Heart right ventricle (tissue), 16 donors: ENCODE results near the gene DIAPH1. TPM values are rescaled to one million over a fixed set of nuclear protein-coding genes. Genes with fewer than 3 reads are reported as not detected.

Experiments
- ATAC-seq, 8 donors: fragments of 200-7000 bp; cut with Tn5 transposase; one replicate each; pipeline ENCODE4 v1.9.1; 2020; ENCODE audit warnings: mild to moderate bottlenecking in 8 of 8, moderate library complexity in 8 of 8, moderate number of reproducible peaks in 1 of 8
- DNase-seq, 2 donors: peaks; one replicate each; pipeline ENCODE4 v3.0.0-alpha.2; 2020
- H3K27ac ChIP-seq, 10 donors: fragments of 200-600 bp; sonication (generic) in 2 of 10; one replicate each; pipeline versions ENCODE4 v1.5.0 to v1.8.0; 2020 to 2022; ENCODE audit warnings: mild to moderate bottlenecking in 3 of 10
- H3K27me3 ChIP-seq, 7 donors: fragments of 200-600 bp; one replicate each; pipeline ENCODE4 v1.8.0; 2021 to 2022; ENCODE audit warnings: mild to moderate bottlenecking in 2 of 7
- H3K36me3 ChIP-seq, 9 donors: fragments of 200-600 bp; sonication (generic) in 1 of 9; one replicate each; pipeline versions ENCODE4 v1.5.0 to v1.8.0; 2020 to 2022; ENCODE audit warnings: mild to moderate bottlenecking in 2 of 9
- H3K4me1 ChIP-seq, 9 donors: fragments of 200-600 bp; sonication (generic) in 1 of 9; one replicate each; pipeline versions ENCODE4 v1.5.0 to v1.8.0; 2020 to 2022; ENCODE audit warnings: mild to moderate bottlenecking in 4 of 9
- H3K4me3 ChIP-seq, 10 donors: fragments of 200-600 bp; sonication (generic) in 2 of 10; one replicate each; pipeline versions ENCODE4 v1.5.0 to v1.8.0; 2020 to 2022; ENCODE audit warnings: mild to moderate bottlenecking in 7 of 10, moderate library complexity in 2 of 10
- H3K9me3 ChIP-seq, 11 donors: fragments of 200-600 bp in 10 of 11; sonication (generic) in 2 of 11; one replicate each; pipeline versions ENCODE4 v1.5.0 to v1.8.0; 2013 to 2022; ENCODE audit warnings: mild to moderate bottlenecking in 2 of 11, control low read depth in 1 of 11, moderate library complexity in 1 of 11
- CTCF ChIP-seq, 9 donors: fragments of 200-600 bp; sonication (generic) in 2 of 9; IDR thresholded peaks; one replicate each; pipeline versions ENCODE4 v1.5.0 to v1.8.0; 2021 to 2022; ENCODE audit warnings: antibody characterized with exemption in 9 of 9, mild to moderate bottlenecking in 5 of 9, moderate library complexity in 1 of 9
- WGBS, 2 donors: extraction: QIAGEN DNeasy Blood & Tissue Kit; methylation state at CpG; one replicate each; pipeline ENCODE4 v1.1.7; 2013; ENCODE audit warnings: inconsistent platforms in 1 of 2; 5-methylcytosine and 5-hydroxymethylcytosine counted together
- intact Hi-C, 10 donors: fragments of 100-400 bp; cut with DNase I; formaldehyde crosslinking; loops; one replicate each; pipeline versions ENCODE4 v1.11.1 to v1.14.2; 2022
- polyA plus RNA-seq, 2 donors: library from polyadenylated mRNA; stranded (reverse); fragments of 200-250 nt; gene quantifications; one replicate each; pipeline ENCODE4 v1.2.3, GENCODE V29; 2013
- total RNA-seq, 10 donors: library from RNA; stranded (reverse); fragmentation: NEBNext Ultra II Directional in 3 of 10; extraction: Animal tissue kit (Norgen Biotek cat#: 25700) in 3 of 10; gene quantifications; one replicate each; pipeline versions ENCODE4 v1.2.1 to v1.2.4, GENCODE V29; 2021 to 2023
- donor health status: Arrhythmogenic right ventricular cardiomyopathy.
- donor health status: ischemic (EF 13 %, LVEDD 7.1; RV severe dilation, severe dysfunction).
- donor health status: healthy with polysubstance abuse.
- donor health status: DM: no; HTN: yes; CAD: no.
- donor health status: DM: no; HTN: no; CAD: no.
- donor health status: ischemic (EF 25% LVEDD 6.9; RV normal size, moderate dysfunction).
- donor health status: ischemic (EF 25% LVEDD 5.7; RV mildly dilated, moderate dysfunction).
- donor health status: healthy.
- donor health status: DM: yes; HTN: yes; CAD: no.
- donor health status: Ischemic cardiomyopathy.
- donor health status: ischemic (EF 35%, LVEDD 5.7; RV mildly dilated, moderate dysfunction).
- donor health status: nonischemic (EF 11% LVEDD 7.7; RV severe dilation, severe dysfunction).
- donor health status: DM: yes; HTN: yes; CAD: no.
- donor health status: PGD.
- donor health status: ischemic (EF 29% LVEDD 5.4; RV normal size, mild dysfunction).
- donor health status: nonischemic (EF 23%, LVEDD 6.1; RV moderate dilation, normal function).

The DIAPH1 gene
- total and polyA plus RNA-seq, 12 donors = 27.3 to 93.2 (median 45.6) TPM

- peak in 1 of 2 donors; percentile 80 for DNase-seq
- Histone ChIP-seq H3K27me3 (no peaks in the 10 kb centered on the region), H3K27ac (peak overlapping the region; percentile 37 to 94 (median 86)), H3K9me3 (no peaks in the 10 kb centered on the region), H3K4me1 (peaks cover 12 to 85% (median 67%) of the 10 kb centered on the region in 9 donors), H3K36me3 (peaks cover 0 to 82% (median 12%) of the 10 kb centered on the region in 9 donors), H3K4me3 (no peak overlapping the region)
- 13 to 21% methylated on average over 2 of the region's 2 CpGs for WGBS, 2 donors
- intact Hi-C loops = loop anchor here (5.0 to 10.0 kb wide), 9 partner anchors 36 to 107 kb away; partner anchors contain the start of genes PCDHGA12 (in 3 of the 10), PCDHGB7 (in 3 of the 10), PCDHGC3 (in 3 of the 10) and PCDHGA11 (in 2 of the 10)
- ATAC-seq = peak; percentile 65 to 87 (median 86)
- TF ChIP-seq CTCF (IDR thresholded peaks at IDR 0.05) = no peak
Observed at GRCh38 chr5:141521244-141521781, 97.5 kb downstream of the DIAPH1 start.

DNA sequence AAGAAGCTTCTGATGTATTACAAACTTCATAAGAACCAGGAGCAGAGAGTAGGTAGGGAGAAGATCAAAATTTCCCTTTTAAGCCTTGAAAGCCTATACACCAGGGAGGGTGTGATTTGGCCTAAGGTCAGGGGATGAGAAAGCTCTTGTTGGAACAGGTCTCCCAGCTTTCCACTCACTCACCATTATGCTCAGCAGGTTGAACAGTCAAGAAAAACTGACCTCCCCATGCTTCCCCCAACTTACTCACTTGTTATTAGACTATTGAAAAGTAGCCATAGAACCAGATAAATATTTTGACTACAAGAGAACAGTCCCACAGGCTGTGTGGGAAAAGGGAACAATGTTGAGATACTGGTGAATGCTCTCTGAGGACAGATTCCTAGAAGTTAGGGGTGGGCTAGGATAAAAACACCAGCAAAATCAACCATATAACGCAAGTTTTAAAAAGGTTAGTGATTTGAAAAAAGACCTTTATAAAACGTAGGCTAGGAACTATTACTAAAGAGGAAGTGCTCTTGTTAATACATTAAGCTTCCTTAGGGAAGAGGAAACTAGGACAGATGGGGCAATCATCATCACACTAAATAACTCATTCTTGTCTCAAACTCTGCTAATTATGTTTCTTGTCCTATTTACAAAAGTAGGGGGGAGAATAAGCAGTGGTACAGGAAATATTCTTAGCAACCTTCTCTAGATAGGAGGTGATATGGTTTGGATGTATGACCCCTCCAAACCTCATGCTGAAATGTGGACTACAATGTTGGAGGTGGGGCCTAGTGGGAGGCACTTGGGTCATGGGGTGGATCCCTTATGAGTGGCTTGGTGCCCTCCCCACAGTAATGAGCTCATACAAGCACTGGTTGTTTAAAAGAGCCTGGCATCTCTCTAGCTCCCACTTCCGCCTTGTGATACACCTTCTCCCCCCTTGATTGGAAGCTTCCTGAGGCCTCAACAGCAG is 98.9 kb downstream of the DIAPH1 start:
- peaks cover 12 to 87% (median 71%) of the 10 kb centered on the region in 9 donors for H3K4me1 ChIP-seq
- H3K36me3 ChIP-seq = peaks cover 0 to 82% (median 9%) of the 10 kb centered on the region in 9 donors
- intact Hi-C loops = loop anchor here (5.0 to 10.0 kb wide), 9 partner anchors 37 to 105 kb away; partner anchors contain the start of genes PCDHGA12 (in 3 of the 10), PCDHGB7 (in 3 of the 10), PCDHGC3 (in 3 of the 10) and PCDHGA11 (in 2 of the 10)
- 62 to 77% methylated on average over 3 of the region's 3 CpGs for WGBS, 2 donors
- H3K27me3 ChIP-seq = no peaks in the 10 kb centered on the region
- H3K4me3 ChIP-seq = no peak overlapping the region
- no peak for TF ChIP-seq CTCF (IDR thresholded peaks at IDR 0.05)
- H3K9me3 ChIP-seq = no peaks in the 10 kb centered on the region
- peak overlapping the region; percentile 37 to 94 (median 86) for H3K27ac ChIP-seq
- ATAC-seq = peak in 1 of 8 donors; percentile 3
- DNase-seq = no peak

GRCh38 chr5:141518618-141519015 is 100.2 kb downstream of the DIAPH1 start:
- Histone ChIP-seq H3K4me3 (no peak overlapping the region), H3K4me1 (peaks cover 23 to 88% (median 72%) of the 10 kb centered on the region in 9 donors), H3K36me3 (peaks cover 0 to 75% (median 9%) of the 10 kb centered on the region in 9 donors), H3K27ac (peak overlapping the region in 4 of 10 donors; percentile 33 to 95 (median 88)), H3K9me3 (no peaks in the 10 kb centered on the region), H3K27me3 (no peaks in the 10 kb centered on the region)
- DNase-seq = no peak
- intact Hi-C loops = no loop called here
- no peak for TF ChIP-seq CTCF (IDR thresholded peaks at IDR 0.05)
- ATAC-seq = no peak
- 100% methylated on average over 1 of the region's 1 CpG for WGBS, 2 donors
